PC-3 (cell line): ENCODE measurements around the gene MOV10. TPM values are rescaled to one million over a fixed set of nuclear protein-coding genes. Genes with fewer than 3 reads are reported as not detected.

Experiments used
- ATAC-seq: fragments of 200-7000 bp; cut with Tn5 transposase; 2 replicates; pipeline ENCODE4 v1.9.1; 2020; ENCODE audit warnings: mild to moderate bottlenecking, moderate library complexity
- BruUV-seq: library from RNA; stranded (reverse); fragments of 400-500 nt; replicated peaks from 2 replicates; lab custom pipeline; 2021; lab: Mats Ljungman, UMichigan
- CTCF ChIA-PET: fragments of 300-600 bp; sonication (Branson Sonifier 250); formaldehyde crosslinking; loops from one replicate; lab custom pipeline; 2022; ENCODE audit warnings: antibody characterized with exemption; lab: Charles Lee
- POLR2A ChIA-PET: fragments of 300-600 bp; sonication (Branson Sonifier 250); formaldehyde crosslinking; loops from one replicate; lab custom pipeline; 2022; ENCODE audit warnings: antibody characterized with exemption; ENCODE audit not compliant: unreplicated experiment; lab: Charles Lee
- DNase-seq: peaks from one replicate; pipeline ENCODE4 v3.0.0-alpha.2; 2015
- H2AFZ ChIP-seq: fragments of 300-600 bp; sonication (generic); 2 replicates; pipeline ENCODE4 v1.6.0; 2016; ENCODE audit warnings: antibody characterized with exemption, low read length
- H3F3A ChIP-seq: fragments of 300-600 bp; sonication (generic); one replicate; pipeline ENCODE4 v1.6.0; 2017; ENCODE audit warnings: antibody characterized with exemption, low read length, control low read depth, mild to moderate bottlenecking; ENCODE audit not compliant: unreplicated experiment
- H3K27ac ChIP-seq: fragments of 300-600 bp; sonication (generic); 2 replicates; pipeline ENCODE4 v1.5.1; 2016; ENCODE audit warnings: mild to moderate bottlenecking, low read length
- H3K27me3 ChIP-seq: fragments of 300-600 bp; sonication (generic); 2 replicates; pipeline ENCODE4 v1.6.1; 2016; ENCODE audit warnings: low read length, mixed read lengths
- H3K36me3 ChIP-seq: fragments of 300-600 bp; sonication (generic); 2 replicates; pipeline ENCODE4 v1.6.1; 2016; ENCODE audit warnings: low read depth, mixed run types, low read length, mixed read lengths
- H3K4me1 ChIP-seq: fragments of 300-600 bp; sonication (generic); 2 replicates; pipeline ENCODE4 v1.5.1; 2016; ENCODE audit warnings: low read length; ENCODE audit not compliant: insufficient read depth
- H3K4me2 ChIP-seq: fragments of 300-600 bp; sonication (generic); 2 replicates; pipeline ENCODE4 v1.6.0; 2016; ENCODE audit warnings: low read length
- H3K4me3 ChIP-seq: fragments of 300-600 bp; sonication (generic); 2 replicates; pipeline ENCODE4 v1.5.1; 2016; ENCODE audit warnings: mild to moderate bottlenecking, low read length, mixed read lengths
- H3K79me2 ChIP-seq: fragments of 300-600 bp; sonication (generic); 2 replicates; pipeline ENCODE4 v1.6.1; 2017; ENCODE audit warnings: low read length, mixed read lengths
- H3K9ac ChIP-seq: fragments of 300-600 bp; sonication (generic); 2 replicates; pipeline ENCODE4 v1.6.0; 2016; ENCODE audit warnings: mild to moderate bottlenecking, low read length
- H3K9me2 ChIP-seq: fragments of 300-600 bp; sonication (generic); replicated peaks from 2 replicates; pipeline ENCODE4 v1.6.1; 2016; ENCODE audit warnings: mixed run types, low read length, mixed read lengths
- H3K9me3 ChIP-seq: fragments of 300-600 bp; sonication (generic); 2 replicates; pipeline ENCODE4 v1.6.1; 2016; ENCODE audit warnings: low read length, mixed read lengths
- H4K20me1 ChIP-seq: fragments of 300-600 bp; sonication (generic); 2 replicates; pipeline ENCODE4 v1.6.1; 2016; ENCODE audit warnings: low read length, mixed read lengths
- CTCF ChIP-seq: fragments of 300-600 bp; sonication (generic); conservative IDR thresholded peaks from 2 replicates; pipeline ENCODE4 v1.5.1; 2017; ENCODE audit warnings: antibody characterized with exemption, low read depth, mild to moderate bottlenecking, low read length
- EZH2 ChIP-seq: fragments of 300-600 bp; sonication (generic); IDR thresholded peaks from one replicate; pipeline ENCODE4 v1.6.1; 2017; ENCODE audit warnings: antibody characterized with exemption, mild to moderate bottlenecking, low read length; ENCODE audit not compliant: unreplicated experiment
- EZH2phosphoT487 ChIP-seq: fragments of 300-600 bp; sonication (generic); IDR thresholded peaks from 2 replicates; pipeline ENCODE4 v1.6.1; 2018; ENCODE audit warnings: mild to moderate bottlenecking, antibody characterized with exemption, low read length, borderline replicate concordance
- intact Hi-C: fragments of 100-400 bp; cut with micrococcal nuclease; formaldehyde crosslinking; loops from 2 replicates; pipeline ENCODE4 v1.9.0; 2023
- total RNA-seq: library from RNA; depleted of rRNA; stranded (reverse); fragments of >200 nt; gene quantifications from 2 replicates; pipeline ENCODE4 v1.2.3, GENCODE V29; 2014

Gene MOV10
- total RNA-seq, 1 experiment from 2014 or later, result 68.5 TPM

DNA sequence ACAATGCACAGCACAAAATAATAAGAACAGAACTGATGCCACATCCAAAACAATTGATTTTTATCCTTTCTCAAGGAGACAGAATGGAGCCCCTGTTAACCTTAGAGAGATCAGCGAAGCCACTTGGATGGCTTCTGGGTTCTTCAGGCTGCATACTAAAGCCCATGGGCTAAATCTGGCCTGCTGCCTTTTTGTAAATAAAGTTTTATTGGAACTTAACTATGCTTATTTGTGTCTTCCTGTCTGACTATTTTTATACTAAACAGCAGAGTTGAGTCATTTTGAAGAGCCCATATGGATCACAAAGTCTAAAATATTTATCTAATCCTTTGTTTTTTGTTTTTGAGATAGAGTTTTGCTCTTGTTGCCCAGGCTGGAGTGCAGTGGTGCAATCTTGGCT, 57.0 kb downstream of the MOV10 start:
- no peaks in the 10 kb centered on the region for H3K9me2 ChIP-seq
- H3K4me2 ChIP-seq, result no peak overlapping the region
- ATAC-seq, result no peak
- H3K4me1 ChIP-seq, result peaks cover 23% of the 10 kb centered on the region
- H3K36me3 ChIP-seq, result no peaks in the 10 kb centered on the region
- intact Hi-C loops, result no loop called here
- no peak overlapping the region for H3K4me3 ChIP-seq
- POLR2A ChIA-PET, result no interaction called here
- H3K27ac ChIP-seq, result no peak overlapping the region
- no peaks in the 10 kb centered on the region for H3K9me3 ChIP-seq
- BruUV-seq, result no TSS peak
- no peak for DNase-seq
- H4K20me1 ChIP-seq, result no peaks in the 10 kb centered on the region
- H3F3A ChIP-seq, result no peaks in the 10 kb centered on the region
- CTCF ChIA-PET, result no interaction called here
- H2AFZ ChIP-seq, result no peak overlapping the region
- no peaks in the 10 kb centered on the region for H3K27me3 ChIP-seq
- TF ChIP-seq CTCF, result no peak
- no peak for TF ChIP-seq EZH2phosphoT487
- TF ChIP-seq EZH2, result no peak
- no peaks in the 10 kb centered on the region for H3K79me2 ChIP-seq
- H3K9ac ChIP-seq, result no peak overlapping the region

GRCh38 chr1:112735752-112736151, 61.3 kb downstream of the MOV10 start:
- Histone ChIP-seq H3K36me3 (no peaks in the 10 kb centered on the region), H3K9me2 (no peaks in the 10 kb centered on the region), H3K4me1 (peaks cover 23% of the 10 kb centered on the region), H3K27ac (peak overlapping the region; percentile 85), H3F3A (no peaks in the 10 kb centered on the region), H2AFZ (no peak overlapping the region), H4K20me1 (no peaks in the 10 kb centered on the region), H3K9me3 (no peaks in the 10 kb centered on the region), H3K4me2 (peak overlapping the region; percentile 46; the same call in 1 of the 2 replicates), H3K27me3 (no peaks in the 10 kb centered on the region), H3K79me2 (no peaks in the 10 kb centered on the region), H3K9ac (peak overlapping the region; percentile 38), H3K4me3 (no peak overlapping the region)
- BruUV-seq, result no TSS peak
- no peak for TF ChIP-seq EZH2phosphoT487
- no peak for TF ChIP-seq CTCF
- no peak for TF ChIP-seq EZH2
- intact Hi-C loops, result no loop called here
- ATAC-seq, result peak; percentile 91
- DNase-seq, result peak; percentile 95
- POLR2A ChIA-PET, result interaction anchor here (0.5 kb wide), 1 partner anchor 341 kb away, joined by 8 read pairs; no protein-coding TSS in a partner anchor
- CTCF ChIA-PET, result interaction anchor here (0.5 to 0.7 kb wide), 2 partner anchors 71 to 307 kb away, joined by 4 to 5 read pairs; no protein-coding TSS in a partner anchor

GRCh38 chr1:112737573-112737972, 63.1 kb downstream of the MOV10 start:
- BruUV-seq, result no TSS peak
- CTCF ChIA-PET, result no interaction called here

More at GRCh38 chr1:112737573-112737972, 63.1 kb downstream of the MOV10 start:
- Histone ChIP-seq H4K20me1 (no peaks in the 10 kb centered on the region), H2AFZ (no peak overlapping the region), H3K27ac (no peak overlapping the region), H3K9me3 (no peaks in the 10 kb centered on the region), H3K4me1 (peaks cover 18% of the 10 kb centered on the region), H3K9ac (no peak overlapping the region), H3K9me2 (no peaks in the 10 kb centered on the region), H3K36me3 (no peaks in the 10 kb centered on the region), H3K79me2 (no peaks in the 10 kb centered on the region), H3F3A (no peaks in the 10 kb centered on the region), H3K27me3 (no peaks in the 10 kb centered on the region), H3K4me2 (no peak overlapping the region), H3K4me3 (no peak overlapping the region)
- intact Hi-C loops, result no loop called here
- no peak for TF ChIP-seq CTCF
- no peak for TF ChIP-seq EZH2phosphoT487
- TF ChIP-seq EZH2, result no peak
- DNase-seq, result no peak
- POLR2A ChIA-PET, result interaction anchor here (0.6 to 0.7 kb wide), 2 partner anchors 11 to 621 kb away, joined by 3 read pairs; no protein-coding TSS in a partner anchor
- no peak for ATAC-seq
